Keratinocyte (primary cell): ENCODE results near the gene PLEKHD1. TPM values are rescaled to one million over a fixed set of nuclear protein-coding genes. Genes with fewer than 3 reads are reported as not detected.

Experiments used
- DNase-seq: peaks from one replicate; pipeline ENCODE4 v3.0.0-alpha.2; 2011; ENCODE audit warnings: low read depth, missing footprints, low spot score
- FAIRE-seq: peaks from 2 replicates; lab custom pipeline; 2011; peaks lifted over from hg19 to GRCh38; lab: Jason Lieb, UNC
- H2AFZ ChIP-seq: 2 replicates; pipeline ENCODE4 v1.6.0; 2012; ENCODE audit warnings: low read length, control low read depth, inconsistent platforms; ENCODE audit not compliant: control insufficient read depth
- H3K27ac ChIP-seq: 2 replicates; pipeline ENCODE4 v1.5.1; 2011; ENCODE audit warnings: low read length; ENCODE audit not compliant: control insufficient read depth, insufficient read depth
- H3K27me3 ChIP-seq: 3 replicates; pipeline ENCODE4 v1.6.0; 2011; ENCODE audit warnings: low read length; ENCODE audit not compliant: control insufficient read depth, insufficient read depth; ENCODE audit errors: extremely low read depth
- H3K36me3 ChIP-seq, 2 experiments: 2 replicates in 1 of 2; 3 replicates in 1 of 2; pipeline ENCODE4 v1.5.1; 2011; ENCODE audit warnings: low read length in 2 of 2, mild to moderate bottlenecking in 1 of 2; ENCODE audit not compliant: control insufficient read depth in 2 of 2, insufficient read depth in 2 of 2; ENCODE audit errors: extremely low read depth in 1 of 2
- H3K4me1 ChIP-seq: 3 replicates; pipeline ENCODE4 v1.5.1; 2011; ENCODE audit warnings: low read length; ENCODE audit not compliant: control insufficient read depth, insufficient read depth; ENCODE audit errors: extremely low read depth
- H3K4me2 ChIP-seq: 3 replicates; pipeline ENCODE4 v1.6.0; 2011; ENCODE audit warnings: low read depth, low read length; ENCODE audit not compliant: control insufficient read depth, insufficient read depth; ENCODE audit errors: extremely low read depth
- H3K4me3 ChIP-seq, 3 experiments: fragments of 200-600 bp in 1 of 3; sonication (generic) in 1 of 3; 2 replicates in 2 of 3; 3 replicates in 1 of 3; pipeline ENCODE4 v1.5.1; 2011 to 2016; ENCODE audit warnings: low read length in 3 of 3, mild to moderate bottlenecking in 3 of 3, control low read depth in 2 of 3, inconsistent platforms in 1 of 3, low read depth in 1 of 3, mixed read lengths in 1 of 3, mixed run types in 1 of 3, moderate library complexity in 1 of 3; ENCODE audit not compliant: control insufficient read depth in 2 of 3, insufficient read depth in 2 of 3; ENCODE audit errors: extremely low read depth in 1 of 3
- H3K79me2 ChIP-seq: 2 replicates; pipeline ENCODE4 v1.6.0; 2012; ENCODE audit warnings: low read length; ENCODE audit not compliant: control insufficient read depth, insufficient read depth
- H3K9ac ChIP-seq: 3 replicates; pipeline ENCODE4 v1.6.0; 2011; ENCODE audit warnings: low read length; ENCODE audit not compliant: control insufficient read depth, insufficient read depth; ENCODE audit errors: extremely low read depth
- H3K9me1 ChIP-seq: 3 replicates; pipeline ENCODE4 v1.6.0; 2011; ENCODE audit warnings: low read length; ENCODE audit not compliant: control insufficient read depth, insufficient read depth; ENCODE audit errors: extremely low read depth
- H3K9me3 ChIP-seq: 2 replicates; pipeline ENCODE4 v1.5.1; 2012; ENCODE audit warnings: low read depth, low read length; ENCODE audit not compliant: control insufficient read depth
- H4K20me1 ChIP-seq: 3 replicates; pipeline ENCODE4 v1.6.0; 2011; ENCODE audit warnings: low read length; ENCODE audit not compliant: control insufficient read depth, insufficient read depth; ENCODE audit errors: extremely low read depth
- EZH2 ChIP-seq: IDR thresholded peaks from one replicate; pipeline ENCODE4 v1.6.1; 2012; ENCODE audit warnings: inconsistent platforms, mild to moderate bottlenecking, low read length, moderate library complexity
- dilution Hi-C: fragments of 300-500 bp; cut with MboI; formaldehyde crosslinking; loops from one replicate; pipeline ENCODE4 v1.7.0; 2020; ENCODE audit warnings: low sequenced_read_pairs; ENCODE audit not compliant: extremely low pct_ligation_motif_present
- polyA plus RNA-seq, 5 experiments: library from polyadenylated mRNA; depleted of rRNA in 3 of 5; stranded (reverse) in 3 of 5; stranded (forward) in 1 of 5; unstranded in 1 of 5; fragments of >200 nt; gene quantifications; 1 replicate in 1 of 5; 2 replicates in 3 of 5; 3 replicates in 1 of 5; pipeline versions ENCODE4 v1.2.1 to v1.2.3, GENCODE V29; 2011 to 2012; ENCODE audit warnings: missing spikeins in 2 of 5, low read depth in 1 of 5, low replicate concordance in 1 of 5
- TF ChIP-seq, protein P1 (sequence below), 3 experiments: IDR thresholded peaks in 1 of 3; conservative IDR thresholded peaks in 1 of 3; optimal IDR thresholded peaks in 1 of 3; 2 replicates in 2 of 3; 3 replicates in 1 of 3; pipeline versions ENCODE3 to v1.5.1; 2011; ENCODE audit warnings: low read length in 3 of 3, mild to moderate bottlenecking in 3 of 3, moderate library complexity in 2 of 3, control low read depth in 1 of 3, inconsistent platforms in 1 of 3; ENCODE audit not compliant: insufficient read depth in 2 of 3; ENCODE audit errors: extremely low read depth in 1 of 3

PLEKHD1 gene
- polyA plus RNA-seq, 1 donor (not counting 4 experiments of a cell fraction or from before 2014, with no cell fraction given) = 0.01 TPM

DNA sequence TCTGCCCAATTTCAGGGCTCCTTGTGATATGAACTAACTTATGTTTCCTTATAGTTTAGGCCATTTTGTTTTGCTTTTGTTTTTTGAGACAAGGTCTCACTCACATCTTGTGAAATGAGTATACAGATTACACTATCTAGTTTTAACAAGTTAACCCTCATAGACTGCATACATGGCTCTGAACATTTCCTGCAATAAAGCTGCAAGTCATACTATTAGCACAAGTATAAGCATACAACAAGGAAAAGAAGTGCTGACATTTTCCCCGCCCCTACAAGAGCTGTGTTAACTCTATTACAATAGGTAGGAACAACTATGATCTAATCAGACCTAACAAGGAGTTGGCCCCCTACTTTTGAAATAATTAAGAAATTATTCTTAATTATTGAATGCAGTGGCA, 54.2 kb downstream of the PLEKHD1 start:
- no peak for FAIRE-seq
- no peak overlapping the region for H3K4me2 ChIP-seq
- no peak overlapping the region for H2AFZ ChIP-seq
- no peaks in the 10 kb centered on the region for H3K36me3 ChIP-seq
- dilution Hi-C loops = no loop called here
- TF ChIP-seq, protein P1, sequence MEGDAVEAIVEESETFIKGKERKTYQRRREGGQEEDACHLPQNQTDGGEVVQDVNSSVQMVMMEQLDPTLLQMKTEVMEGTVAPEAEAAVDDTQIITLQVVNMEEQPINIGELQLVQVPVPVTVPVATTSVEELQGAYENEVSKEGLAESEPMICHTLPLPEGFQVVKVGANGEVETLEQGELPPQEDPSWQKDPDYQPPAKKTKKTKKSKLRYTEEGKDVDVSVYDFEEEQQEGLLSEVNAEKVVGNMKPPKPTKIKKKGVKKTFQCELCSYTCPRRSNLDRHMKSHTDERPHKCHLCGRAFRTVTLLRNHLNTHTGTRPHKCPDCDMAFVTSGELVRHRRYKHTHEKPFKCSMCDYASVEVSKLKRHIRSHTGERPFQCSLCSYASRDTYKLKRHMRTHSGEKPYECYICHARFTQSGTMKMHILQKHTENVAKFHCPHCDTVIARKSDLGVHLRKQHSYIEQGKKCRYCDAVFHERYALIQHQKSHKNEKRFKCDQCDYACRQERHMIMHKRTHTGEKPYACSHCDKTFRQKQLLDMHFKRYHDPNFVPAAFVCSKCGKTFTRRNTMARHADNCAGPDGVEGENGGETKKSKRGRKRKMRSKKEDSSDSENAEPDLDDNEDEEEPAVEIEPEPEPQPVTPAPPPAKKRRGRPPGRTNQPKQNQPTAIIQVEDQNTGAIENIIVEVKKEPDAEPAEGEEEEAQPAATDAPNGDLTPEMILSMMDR (optimal IDR thresholded peaks at IDR 0.05 in 1 of 3, IDR thresholded peaks at IDR 0.05 in 1 of 3, conservative IDR thresholded peaks at IDR 0.05 in 1 of 3; ENCODE audit: extremely low read depth in 1 of 3, insufficient read depth in 2 of 3, low read length in 3 of 3) = no peak
- H3K4me1 ChIP-seq = no peaks in the 10 kb centered on the region
- no peaks in the 10 kb centered on the region for H3K9me1 ChIP-seq
- no peaks in the 10 kb centered on the region for H4K20me1 ChIP-seq
- H3K9ac ChIP-seq = no peak overlapping the region
- no peak overlapping the region for H3K4me3 ChIP-seq
- H3K9me3 ChIP-seq = no peaks in the 10 kb centered on the region
- DNase-seq = no peak
- no peaks in the 10 kb centered on the region for H3K79me2 ChIP-seq
- no peak overlapping the region for H3K27ac ChIP-seq
- peaks cover 3% of the 10 kb centered on the region for H3K27me3 ChIP-seq

DNA sequence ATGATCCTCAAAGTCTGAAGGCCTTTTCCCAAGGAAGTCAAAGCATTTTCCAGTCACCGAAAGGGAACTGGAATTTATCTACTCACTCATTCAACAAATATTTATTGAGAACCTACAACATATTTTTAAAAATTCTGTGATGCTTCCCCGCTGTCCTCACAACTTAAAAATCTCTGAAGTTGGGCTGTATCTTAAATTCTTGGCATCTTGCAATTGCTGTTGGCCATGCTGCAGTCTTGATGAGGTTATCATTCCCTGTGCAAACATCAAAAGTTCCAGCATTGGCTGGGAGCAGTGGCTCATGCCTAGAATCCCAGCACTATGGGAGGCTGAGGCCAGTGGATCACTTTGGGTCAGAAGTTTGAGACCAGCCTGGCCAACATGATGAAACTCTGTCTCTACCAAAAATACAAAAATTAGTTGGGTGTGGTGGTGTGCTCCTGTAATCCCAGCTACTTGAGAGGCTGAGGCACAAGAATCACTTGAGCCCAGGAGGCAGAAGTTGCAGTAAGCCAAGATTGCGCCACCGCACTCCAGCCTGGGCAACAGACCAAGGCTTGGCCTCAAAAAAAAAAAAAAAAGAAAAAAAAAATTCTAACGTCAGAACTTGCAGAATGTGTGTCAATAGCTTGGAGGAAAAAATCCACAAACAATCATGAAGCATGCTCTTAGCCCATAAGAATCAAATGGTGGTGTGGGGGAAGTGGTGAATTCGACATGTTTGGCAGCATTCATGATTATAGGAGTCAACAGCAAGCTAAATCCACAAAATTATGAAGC, 55.3 kb downstream of the PLEKHD1 start:
- H3K4me1 ChIP-seq = peaks cover 4% of the 10 kb centered on the region
- no peaks in the 10 kb centered on the region for H3K79me2 ChIP-seq
- no peak overlapping the region for H2AFZ ChIP-seq
- H3K27ac ChIP-seq = no peak overlapping the region
- no peaks in the 10 kb centered on the region for H3K36me3 ChIP-seq
- no peak overlapping the region for H3K9ac ChIP-seq
- TF ChIP-seq EZH2 = no peak
- TF ChIP-seq, protein P1 (optimal IDR thresholded peaks at IDR 0.05 in 1 of 3, IDR thresholded peaks at IDR 0.05 in 1 of 3, conservative IDR thresholded peaks at IDR 0.05 in 1 of 3; ENCODE audit: extremely low read depth in 1 of 3, insufficient read depth in 2 of 3, low read length in 3 of 3) = no peak
- H3K4me3 ChIP-seq = no peak overlapping the region
- peaks cover 3% of the 10 kb centered on the region for H3K27me3 ChIP-seq
- no peak overlapping the region for H3K4me2 ChIP-seq
- no peaks in the 10 kb centered on the region for H3K9me3 ChIP-seq
- DNase-seq (no peak), FAIRE-seq (no peak)
- dilution Hi-C loops = no loop called here
- H3K9me1 ChIP-seq = no peaks in the 10 kb centered on the region
- H4K20me1 ChIP-seq = peaks cover 3% of the 10 kb centered on the region
